HepG2 (cell line): Measurements from ENCODE around the gene STRN4. TPM values are rescaled to one million over a fixed set of nuclear protein-coding genes. Genes with fewer than 3 reads are reported as not detected.
A peak's percentile ranks its signal among the peaks of the same experiment; 100 is the strongest.

Experiments used
- ATF5 ChIP-seq: sonication (generic); formaldehyde crosslinking; IDR thresholded peaks from 2 replicates; pipeline ENCODE4 v1.4.0; 2020; ENCODE audit warnings: mild to moderate bottlenecking, low read depth, missing genetic modification reagents
- ERF ChIP-seq: IDR thresholded peaks from 2 replicates; pipeline ENCODE4 v1.6.1; 2018; ENCODE audit warnings: missing biosample characterization, missing genetic modification reagents
- ESRRA ChIP-seq: sonication (generic); formaldehyde crosslinking; IDR thresholded peaks from 2 replicates; pipeline ENCODE4 v1.5.1; 2020; ENCODE audit warnings: mild to moderate bottlenecking, low read depth, missing genetic modification reagents
- ETV5 ChIP-seq: IDR thresholded peaks from 2 replicates; pipeline ENCODE4 v1.6.1; 2018; ENCODE audit warnings: missing biosample characterization, missing genetic modification reagents, inconsistent platforms, borderline replicate concordance
- HOXA3 ChIP-seq: sonication (generic); formaldehyde crosslinking; IDR thresholded peaks from 2 replicates; pipeline ENCODE4 v1.5.0; 2020; ENCODE audit warnings: missing genetic modification reagents
- MED1 ChIP-seq: sonication (generic); formaldehyde crosslinking; IDR thresholded peaks from 2 replicates; pipeline ENCODE4 v1.4.0; 2020; ENCODE audit warnings: missing genetic modification reagents
- MLLT10 ChIP-seq: sonication (generic); formaldehyde crosslinking; IDR thresholded peaks from 2 replicates; pipeline ENCODE4 v1.4.0; 2020; ENCODE audit warnings: missing genetic modification reagents
- RELA ChIP-seq: sonication (generic); formaldehyde crosslinking; IDR thresholded peaks from 2 replicates; pipeline ENCODE4 v1.4.0; 2020; ENCODE audit warnings: missing genetic modification reagents
- RXRB ChIP-seq: IDR thresholded peaks from 2 replicates; pipeline ENCODE4 v1.6.1; 2016; ENCODE audit warnings: borderline replicate concordance, missing genetic modification reagents, missing compliant biosample characterization
- SMC3 ChIP-seq: IDR thresholded peaks from 2 replicates; pipeline ENCODE4 v1.6.1; 2011; ENCODE audit warnings: low read length, improper control_type of control experiment
- SNRNP70 ChIP-seq: fragments of 200-400 bp; formaldehyde crosslinking; IDR thresholded peaks from 2 replicates; pipeline ENCODE4 v1.6.1; 2017; ENCODE audit warnings: mild to moderate bottlenecking, low read depth, low read length, moderate library complexity
- STAG1 ChIP-seq: sonication (generic); formaldehyde crosslinking; IDR thresholded peaks from 2 replicates; pipeline ENCODE4 v1.4.0; 2020; ENCODE audit warnings: missing genetic modification reagents
- THAP9 ChIP-seq: sonication (generic); formaldehyde crosslinking; IDR thresholded peaks from 2 replicates; pipeline ENCODE4; 2020; ENCODE audit warnings: missing genetic modification reagents, mild to moderate bottlenecking, borderline replicate concordance
- U2AF2 ChIP-seq: fragments of 200-400 bp; formaldehyde crosslinking; IDR thresholded peaks from 2 replicates; pipeline ENCODE4 v1.6.1; 2017; ENCODE audit warnings: low read depth, mild to moderate bottlenecking, low read length
- ZBTB26 ChIP-seq: IDR thresholded peaks from 2 replicates; pipeline ENCODE4 v1.6.1; 2016; ENCODE audit warnings: missing compliant biosample characterization, missing genetic modification reagents, borderline replicate concordance
- ZBTB38 ChIP-seq: sonication (generic); formaldehyde crosslinking; IDR thresholded peaks from 2 replicates; pipeline ENCODE4 v1.5.1; 2020; ENCODE audit warnings: mild to moderate bottlenecking, missing genetic modification reagents
- ZBTB44 ChIP-seq: sonication (generic); formaldehyde crosslinking; IDR thresholded peaks from 2 replicates; pipeline ENCODE4 v1.4.0; 2020; ENCODE audit warnings: missing genetic modification reagents
- ZFP90 ChIP-seq: sonication (generic); formaldehyde crosslinking; IDR thresholded peaks from 2 replicates; pipeline ENCODE4 v1.8.0; 2022; ENCODE audit warnings: missing genetic modification reagents, mild to moderate bottlenecking, inconsistent platforms, borderline replicate concordance
- ZNF234 ChIP-seq: sonication (generic); formaldehyde crosslinking; conservative IDR thresholded peaks from 2 replicates; pipeline ENCODE4 v1.5.1; 2020; ENCODE audit warnings: mild to moderate bottlenecking, missing genetic modification reagents
- ZNF367 ChIP-seq: sonication (generic); formaldehyde crosslinking; IDR thresholded peaks from 2 replicates; pipeline ENCODE4 v1.4.0; 2020; ENCODE audit warnings: missing genetic modification reagents, borderline replicate concordance
- ZNF441 ChIP-seq: sonication (generic); formaldehyde crosslinking; IDR thresholded peaks from 2 replicates; pipeline ENCODE4 v1.7.0; 2021; ENCODE audit warnings: missing genetic modification reagents, borderline replicate concordance
- ZNF451 ChIP-seq: sonication (generic); formaldehyde crosslinking; IDR thresholded peaks from 2 replicates; pipeline ENCODE4 v1.5.0; 2020; ENCODE audit warnings: mild to moderate bottlenecking, missing genetic modification reagents
- ZNF644 ChIP-seq: IDR thresholded peaks from 2 replicates; pipeline ENCODE4 v1.6.1; 2016; ENCODE audit warnings: low read depth
- ZNF768 ChIP-seq: sonication (generic); formaldehyde crosslinking; IDR thresholded peaks from 2 replicates; pipeline ENCODE4 v1.4.0; 2020; ENCODE audit warnings: missing genetic modification reagents
- ZNF777 ChIP-seq: sonication (generic); formaldehyde crosslinking; IDR thresholded peaks from 2 replicates; pipeline ENCODE4 v1.4.0; 2020; ENCODE audit warnings: missing genetic modification reagents
- polyA plus RNA-seq, 8 experiments: library from polyadenylated mRNA; depleted of rRNA in 3 of 8; stranded (reverse) in 7 of 8; unstranded in 1 of 8; fragments of >200 nt; fragmentation: Illumina TruSeq in 4 of 8; extraction: Trizol in 4 of 8; gene quantifications; 2 replicates each; pipeline versions ENCODE4 v1.2.1 to v1.2.3, GENCODE V29; 2011 to 2016; ENCODE audit warnings: low read depth in 4 of 8, missing spikeins in 1 of 8, mixed read lengths in 1 of 8; ENCODE audit not compliant: insufficient read depth in 1 of 8
- total RNA-seq, 5 experiments: library from RNA; depleted of rRNA; stranded (reverse); fragments of >200 nt; fragmentation: Illumina TruSeq; extraction: Trizol; gene quantifications; 2 replicates each; pipeline ENCODE4 v1.2.3, GENCODE V29; 2016; ENCODE audit warnings: low read depth in 1 of 5

The STRN4 gene
- total and polyA plus RNA-seq, 2 of the 13 experiments (the other 11 are each of a cell fraction or from before 2014, with no cell fraction given): 43.1 to 57.3 TPM

- TF ChIP-seq ATF5 (CRISPR knock-in tag) (0 out of 2 replicates have a peak, but pooled peaks have one; percentile 52), U2AF2 (no peak), ZNF367 (CRISPR knock-in tag) (no peak), STAG1 (CRISPR knock-in tag) (no peak), THAP9 (CRISPR knock-in tag) (peak; percentile 64; the same call in 1 of the 2 replicates), ZBTB38 (CRISPR knock-in tag) (peak; percentile 42; the same call in 1 of the 2 replicates), ZNF768 (CRISPR knock-in tag) (peak; percentile 68), ZBTB44 (peak; percentile 79; the same call in 1 of the 2 replicates), ESRRA (CRISPR knock-in tag) (peak; percentile 25; the same call in 1 of the 2 replicates), ZBTB26 (peak; percentile 86), ZFP90 (no peak), ETV5 (CRISPR knock-in tag) (peak; percentile 78), ZNF451 (CRISPR knock-in tag) (peak; percentile 73; the same call in 1 of the 2 replicates), SMC3 (no peak; the same call in 1 of the 2 replicates), ZNF777 (CRISPR knock-in tag) (no peak; the same call in 1 of the 2 replicates), MED1 (CRISPR knock-in tag) (peak; percentile 39; the same call in 1 of the 2 replicates), SNRNP70 (no peak), ZNF234 (CRISPR knock-in tag) (peak; percentile 59; the same call in 1 of the 2 replicates), ERF (CRISPR knock-in tag) (peak; percentile 93), ZNF644 (CRISPR knock-in tag) (no peak), ZNF441 (CRISPR knock-in tag) (peak; percentile 82), RXRB (peak; percentile 78; the same call in 1 of the 2 replicates), HOXA3 (peak; percentile 42; the same call in 1 of the 2 replicates), RELA (no peak), MLLT10 (CRISPR knock-in tag) (no peak)
Observed at GRCh38 chr19:46788262-46788967, 42.2 kb upstream of the STRN4 start, which contains the start of gene SLC1A5 (continued).
